ENCODE data around the gene DNAH10.
A peak's percentile ranks its signal among the peaks of the same experiment; 100 is the strongest.

Gene DNAH10

DNA sequence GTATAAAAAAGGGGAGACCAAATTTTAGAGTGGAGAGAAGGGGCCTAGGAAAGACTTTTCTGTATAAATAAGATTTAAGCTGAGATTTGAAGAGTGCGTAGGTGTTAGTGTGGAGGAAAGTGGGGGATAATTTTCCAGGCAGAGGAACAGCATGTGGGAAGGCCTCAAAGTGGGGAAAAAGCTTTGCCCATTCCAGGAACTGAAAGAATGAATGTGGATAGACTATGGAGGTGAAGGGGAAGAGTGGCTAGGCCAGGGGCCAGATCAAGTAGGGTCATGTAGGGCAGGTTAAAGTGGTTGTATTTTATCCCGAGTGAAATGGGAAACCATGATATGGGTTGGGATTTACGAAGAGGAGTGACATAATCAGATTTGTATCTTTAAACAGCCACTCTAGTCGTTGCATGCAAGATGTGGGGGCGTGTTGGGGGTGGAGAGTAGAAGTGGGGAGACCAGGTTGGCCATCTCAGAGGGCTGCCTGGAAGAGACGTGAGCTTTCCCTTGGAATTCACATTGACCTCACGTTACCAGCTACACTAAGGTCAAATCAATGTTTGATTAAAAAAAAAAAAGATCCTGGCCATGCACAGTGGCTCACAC, 214.2 kb downstream of the DNAH10 start:
- no peak for DNase-seq

GRCh38 chr12:123979566-123979965, 217.5 kb downstream of the DNAH10 start:
- no peak for DNase-seq

- DNase-seq: no peak
Measured at GRCh38 chr12:123982269-123982668, 220.2 kb downstream of the DNAH10 start.

DNA sequence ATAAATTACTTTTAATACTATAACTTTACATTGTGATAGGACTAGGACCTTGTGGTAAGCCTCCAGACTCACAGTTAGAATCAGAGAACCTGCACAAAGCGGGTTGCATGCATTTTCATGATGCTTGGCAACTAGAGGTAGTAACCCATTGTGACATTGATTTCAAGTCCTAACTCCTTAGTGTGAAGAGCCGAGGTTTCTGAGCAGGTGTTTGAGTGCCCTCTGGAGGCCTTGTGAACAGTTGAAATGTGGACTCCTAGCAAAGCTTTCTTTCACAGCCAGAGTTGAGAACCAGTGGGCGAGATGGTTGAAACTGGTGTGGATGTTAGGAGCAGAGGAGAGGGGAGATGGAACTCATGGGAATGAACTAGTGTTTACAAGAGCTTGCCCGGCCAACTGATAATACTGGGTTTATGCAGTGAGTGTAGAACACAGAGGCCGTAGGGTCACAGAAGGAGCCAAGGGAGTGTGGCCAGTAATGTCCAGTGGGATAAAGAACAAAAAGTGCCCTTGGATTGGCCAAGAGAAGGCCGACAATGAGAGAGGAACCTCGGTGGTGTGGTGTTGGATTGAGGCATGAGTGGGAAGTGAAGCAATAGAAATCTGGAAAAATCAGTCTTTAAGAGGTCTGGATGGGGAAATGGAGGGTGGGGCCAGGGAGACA, 221.9 kb downstream of the DNAH10 start:
- DNase-seq: peak; percentile 21

GRCh38 chr12:123984903-123985302, 222.8 kb downstream of the DNAH10 start:
- DNase-seq: no peak

All from stimulated activated CD4-positive, alpha-beta T cell treated with anti-CD3 and anti-CD28 coated beads, Interleukin-4, amount 100 ng/mL, for 1 hour (primary cell).